K562 (cell line): Measurements from ENCODE around the gene PYGO2. TPM values are rescaled to one million over a fixed set of nuclear protein-coding genes. Genes with fewer than 3 reads are reported as not detected.

Experiments
- ATAC-seq: fragments of 200-7000 bp; cut with Tn5 transposase; 3 replicates; pipeline ENCODE4 v1.9.1; 2020; ENCODE audit warnings: moderate library complexity
- BruUV-seq: library from RNA; stranded (reverse); fragments of 400-500 nt; replicated peaks from 2 replicates; lab custom pipeline; 2021; lab: Mats Ljungman, UMichigan
- CTCF ChIA-PET: fragments of 300-600 bp; formaldehyde crosslinking; extraction: SDS; loops from one replicate; lab custom pipeline; 2021; ENCODE audit warnings: low intra/inter-chr PET ratio; lab: Yijun Ruan, JAX
- POLR2A ChIA-PET: fragments of 300-600, 350-650 bp; sonication (Branson Sonifier 250); formaldehyde crosslinking; extraction: SDS; loops from one replicate; lab custom pipeline; 2021; ENCODE audit warnings: antibody characterized with exemption, inconsistent platforms; lab: Yijun Ruan, JAX
- DNase-seq, 4 experiments: peaks; one replicate each; pipeline versions ENCODE4 v3.0.0 to v3.0.0-alpha.2; 2011 to 2018; ENCODE audit warnings: low spot score in 3 of 4, mixed read lengths in 3 of 4; ENCODE audit errors: extremely low read depth in 1 of 4
- FAIRE-seq: peaks from 2 replicates; lab custom pipeline; 2011; peaks lifted over from hg19 to GRCh38; lab: Jason Lieb, UNC
- H2AFZ ChIP-seq: 2 replicates; pipeline ENCODE4 v1.6.0; 2011; ENCODE audit warnings: low read depth, low read length, control low read depth, inconsistent platforms
- H3K27ac ChIP-seq: fragments of 200-600 bp; 3 replicates; pipeline ENCODE4 v1.8.0; 2011; ENCODE audit warnings: low read depth, mild to moderate bottlenecking, control low read depth, inconsistent platforms, low read length, moderate library complexity, mixed read lengths; ENCODE audit errors: extremely low read depth
- H3K27me3 ChIP-seq, 2 experiments: fragments of 300-600 bp in 1 of 2; 2 replicates in 1 of 2; 3 replicates in 1 of 2; pipeline versions ENCODE4 v1.6.0 to v1.8.0; 2011; ENCODE audit warnings: inconsistent platforms in 2 of 2, low read length in 2 of 2, mild to moderate bottlenecking in 1 of 2, mixed read lengths in 1 of 2, moderate library complexity in 1 of 2; ENCODE audit not compliant: control insufficient read depth in 2 of 2, insufficient read depth in 2 of 2
- H3K36me3 ChIP-seq: fragments of 300-600 bp; 3 replicates; pipeline ENCODE4 v1.8.0; 2011; ENCODE audit warnings: mild to moderate bottlenecking, low read length, inconsistent platforms; ENCODE audit not compliant: control insufficient read depth, insufficient read depth
- H3K4me1 ChIP-seq, 2 experiments: fragments of 200-600 bp in 1 of 2; replicated peaks in 1 of 2; 2 replicates in 1 of 2; 3 replicates in 1 of 2; pipeline versions ENCODE4 v1.5.1 to v1.8.0; 2011; ENCODE audit warnings: inconsistent platforms in 2 of 2, low read length in 2 of 2, mild to moderate bottlenecking in 1 of 2, mixed read lengths in 1 of 2, moderate library complexity in 1 of 2; ENCODE audit not compliant: control insufficient read depth in 2 of 2, insufficient read depth in 2 of 2
- H3K4me2 ChIP-seq: 2 replicates; pipeline ENCODE4 v1.6.1; 2011; ENCODE audit warnings: low read length, control low read depth, inconsistent platforms, mixed read lengths; ENCODE audit not compliant: insufficient read depth
- H3K4me3 ChIP-seq: fragments of 200-600 bp; sonication (generic), shearing (Covaris generic); 2 replicates; pipeline ENCODE4 v1.5.1; 2016; ENCODE audit warnings: control low read depth, inconsistent platforms
- H3K79me2 ChIP-seq: fragments of 200-600 bp; 3 replicates; pipeline ENCODE4 v1.8.0; 2011; ENCODE audit warnings: low read length, inconsistent platforms; ENCODE audit not compliant: control insufficient read depth, insufficient read depth
- H3K9ac ChIP-seq, 2 experiments: 2 replicates each; pipeline versions ENCODE4 v1.6.0 to v1.6.1; 2011; ENCODE audit warnings: low read depth in 2 of 2, low read length in 2 of 2, control low read depth in 1 of 2, inconsistent platforms in 1 of 2, mild to moderate bottlenecking in 1 of 2, mixed read lengths in 1 of 2; ENCODE audit not compliant: insufficient read depth in 1 of 2
- H3K9me1 ChIP-seq: one replicate; pipeline ENCODE4 v1.6.0; 2011; ENCODE audit warnings: inconsistent platforms, mild to moderate bottlenecking, low read length, moderate library complexity; ENCODE audit not compliant: control insufficient read depth, insufficient read depth
- H3K9me3 ChIP-seq: replicated peaks from 2 replicates; pipeline ENCODE4 v1.5.1; 2011; ENCODE audit warnings: low read depth, low read length, inconsistent platforms; ENCODE audit not compliant: control insufficient read depth, insufficient read depth
- H4K20me1 ChIP-seq: replicated peaks from 2 replicates; pipeline ENCODE4 v1.6.1; 2011; ENCODE audit warnings: low read length, inconsistent platforms, mixed read lengths; ENCODE audit not compliant: control insufficient read depth, insufficient read depth
- ARID1B ChIP-seq: fragments of 450-650 bp; IDR thresholded peaks from 2 replicates; pipeline ENCODE4 v1.6.1; 2016; ENCODE audit warnings: antibody characterized with exemption, mild to moderate bottlenecking, inconsistent platforms
- CBFB ChIP-seq: sonication (generic); formaldehyde crosslinking; IDR thresholded peaks from 2 replicates; pipeline ENCODE4 v1.4.0; 2020; ENCODE audit warnings: mild to moderate bottlenecking, missing genetic modification reagents
- ESRRA ChIP-seq: fragments of 450-650 bp; IDR thresholded peaks from 2 replicates; pipeline ENCODE4 v1.6.1; 2014; ENCODE audit warnings: low read depth, mild to moderate bottlenecking, moderate library complexity, borderline replicate concordance
- GTF2E2 ChIP-seq: fragments of 200-800 bp; sonication (Bioruptor generic); IDR thresholded peaks from 2 replicates; pipeline ENCODE4 v1.6.1; 2016; ENCODE audit warnings: missing genetic modification characterization, missing compliant biosample characterization
- MAFK ChIP-seq: IDR thresholded peaks from 2 replicates; pipeline ENCODE4 v1.6.1; 2011; ENCODE audit warnings: low read length, improper control_type of control experiment
- MCM5 ChIP-seq: fragments of 450-650 bp; IDR thresholded peaks from 2 replicates; pipeline ENCODE4 v1.6.1; 2016; ENCODE audit warnings: low read depth
- MEIS2 ChIP-seq: fragments of 450-650 bp; IDR thresholded peaks from 2 replicates; pipeline ENCODE4 v1.6.1; 2014; ENCODE audit warnings: mild to moderate bottlenecking; ENCODE audit not compliant: partially characterized antibody
- NR4A1 ChIP-seq, 2 experiments: fragments of 250-450 bp in 1 of 2; fragments of 450-650 bp in 1 of 2; sonication (Bioruptor Pico) in 1 of 2; IDR thresholded peaks; 2 replicates each; pipeline versions ENCODE4 v1.4.0 to v1.6.1; 2016 to 2020; ENCODE audit warnings: mild to moderate bottlenecking in 2 of 2, missing compliant biosample characterization in 1 of 2, missing genetic modification characterization in 1 of 2, moderate library complexity in 1 of 2
- POLR2AphosphoS2 ChIP-seq: IDR thresholded peaks from 2 replicates; pipeline ENCODE4 v1.6.1; 2012; ENCODE audit warnings: low read length, improper control_type of control experiment
- RBM15 ChIP-seq: fragments of 200-400 bp; formaldehyde crosslinking; IDR thresholded peaks from 2 replicates; pipeline ENCODE4 v1.6.1; 2018; ENCODE audit warnings: mild to moderate bottlenecking, low read length, moderate library complexity; ENCODE audit not compliant: insufficient read depth
- SRSF9 ChIP-seq: fragments of 200-400 bp; formaldehyde crosslinking; IDR thresholded peaks from 2 replicates; pipeline ENCODE4 v1.6.1; 2017; ENCODE audit warnings: low read depth, low read length, borderline replicate concordance
- ZBTB34 ChIP-seq: fragments of 250-450 bp; sonication (Bioruptor Pico); IDR thresholded peaks from 2 replicates; pipeline ENCODE4 v1.8.0; 2021; ENCODE audit warnings: mild to moderate bottlenecking, moderate library complexity
- ZNF197 ChIP-seq: fragments of 200-800 bp; sonication (Bioruptor generic); IDR thresholded peaks from 2 replicates; pipeline ENCODE4 v1.6.1; 2016; ENCODE audit warnings: low read depth, missing genetic modification characterization, missing compliant biosample characterization
- ZNF586 ChIP-seq: fragments of 450-650 bp; formaldehyde crosslinking; conservative IDR thresholded peaks from 2 replicates; pipeline ENCODE4 v1.4.0; 2020; ENCODE audit warnings: mild to moderate bottlenecking, moderate library complexity
- WGBS: fragments of 100-300 bp; shearing (Covaris generic); methylation state at CpG from one replicate; pipeline ENCODE4 v1.1.6; 2016; ENCODE audit warnings: low coverage, mixed read lengths; ENCODE audit not compliant: insufficient coverage; ENCODE audit errors: missing lambda C conversion rate; 5-methylcytosine and 5-hydroxymethylcytosine counted together
- in situ Hi-C: fragments of 300-500 bp; cut with MboI; formaldehyde crosslinking; loops from 4 replicates; pipeline ENCODE4 v1.15.0; 2018; ENCODE audit warnings: inconsistent platforms, mixed read lengths
- intact Hi-C: fragments of 100-400 bp; cut with micrococcal nuclease; formaldehyde crosslinking; loops from 2 replicates; pipeline ENCODE4 v1.14.2; 2022
- polyA plus RNA-seq, 8 experiments: library from polyadenylated mRNA; depleted of rRNA in 4 of 8; stranded (reverse) in 5 of 8; unstranded in 3 of 8; fragments of >200 nt; fragmentation: Nextera tagmentation in 2 of 8; fragmentation: Illumina TruSeq in 1 of 8; extraction: Ambion mirVana in 2 of 8; extraction: Trizol in 1 of 8; gene quantifications; 2 replicates each; pipeline versions ENCODE4 v1.2.1 to v1.2.3, GENCODE V29; 2011 to 2014; ENCODE audit warnings: inconsistent platforms in 1 of 8, missing spikeins in 1 of 8
- total RNA-seq, 7 experiments: library from RNA; depleted of rRNA in 6 of 7; stranded (reverse); fragments of >200 nt in 6 of 7; fragmentation: Illumina TruSeq in 2 of 7; extraction: Trizol in 2 of 7; gene quantifications; 2 replicates each; pipeline versions ENCODE4 v1.2.1 to v1.2.3, GENCODE V29; 2011 to 2021; ENCODE audit warnings: low replicate concordance in 1 of 7

The PYGO2 gene
- total and polyA plus RNA-seq, 9 of the 15 experiments (the other 6 are each of a cell fraction or from before 2014, with no cell fraction given), result 8.3 to 36.2 (median 18.2) TPM

GRCh38 chr1:154910851-154911250 lies 50.7 kb downstream of the PYGO2 start:
- Histone ChIP-seq H3K9me1 (no peaks in the 10 kb centered on the region), H3K4me3 (no peak overlapping the region)
- no peak for TF ChIP-seq MAFK
- TF ChIP-seq, all 486 proteins: peak for 0
- H4K20me1 ChIP-seq, result no peaks in the 10 kb centered on the region
- no peaks in the 10 kb centered on the region; a peak in 2 of 5 replicates for H3K27me3 ChIP-seq
- in situ Hi-C loops, result no loop called here
- ATAC-seq (no peak), FAIRE-seq (no peak), DNase-seq (no peak)
- no peak overlapping the region for H3K4me2 ChIP-seq
- intact Hi-C loops, result no loop called here
- H3K9ac ChIP-seq, result no peak overlapping the region
- H3K4me1 ChIP-seq, result no peaks in the 10 kb centered on the region; a peak in 2 of 5 replicates
- CTCF ChIA-PET, result no interaction called here
- H2AFZ ChIP-seq, result no peak overlapping the region
- H3K27ac ChIP-seq, result no peak overlapping the region
- POLR2A ChIA-PET, result interaction anchor here (0.6 to 1.2 kb wide), 4 partner anchors 11 to 247 kb away, joined by 3 to 4 read pairs (median 4); no protein-coding TSS in a partner anchor
- no TSS peak for BruUV-seq
- WGBS, result 12% methylated on average over 5 of the region's 5 CpGs
- no peaks in the 10 kb centered on the region for H3K36me3 ChIP-seq
- peaks cover 4% of the 10 kb centered on the region for H3K9me3 ChIP-seq
- H3K79me2 ChIP-seq, result no peaks in the 10 kb centered on the region

- DNase-seq, result no peak
- Histone ChIP-seq H3K4me2 (no peak overlapping the region; the same call in 1 of the 2 replicates), H3K27me3 (no peaks in the 10 kb centered on the region; a peak in 2 of 5 replicates), H3K9ac (no peak overlapping the region), H3K27ac (no peak overlapping the region), H3K4me3 (no peak overlapping the region), H3K79me2 (no peaks in the 10 kb centered on the region), H3K9me1 (no peaks in the 10 kb centered on the region), H3K36me3 (no peaks in the 10 kb centered on the region), H2AFZ (no peak overlapping the region), H3K9me3 (peaks cover 4% of the 10 kb centered on the region), H4K20me1 (no peaks in the 10 kb centered on the region), H3K4me1 (no peaks in the 10 kb centered on the region; a peak in 2 of 5 replicates)
- WGBS, result 8% methylated on average over 5 of the region's 5 CpGs
- in situ Hi-C loops (no loop called here), intact Hi-C loops (no loop called here)
- no peak for TF ChIP-seq ZBTB34
- no peak for TF ChIP-seq RBM15
- no peak for TF ChIP-seq GTF2E2
- no peak for TF ChIP-seq POLR2AphosphoS2
- no peak for TF ChIP-seq MCM5
- TF ChIP-seq NR4A1 (CRISPR knock-in tag; IDR thresholded peaks at IDR 0.05), result no peak
- no peak for TF ChIP-seq NR4A1 (tag; IDR thresholded peaks at IDR 0.05)
- 0 out of 2 replicates have a peak, but pooled peaks have one; percentile 19 for TF ChIP-seq ARID1B
- TF ChIP-seq ESRRA, result 0 out of 2 replicates have a peak, but pooled peaks have one; percentile 41
- no peak for TF ChIP-seq ZNF197
- no peak for TF ChIP-seq SRSF9
- no peak for TF ChIP-seq CBFB (CRISPR knock-in tag)
- peak; percentile 38 for TF ChIP-seq MEIS2
- no peak for TF ChIP-seq ZNF586 (CRISPR knock-in tag)
- ChIA-PET CTCF (no interaction called here), POLR2A (interaction anchor here (1.4 kb wide), 1 partner anchor 13 kb away, joined by 4 read pairs; no protein-coding TSS in a partner anchor)
- no TSS peak for BruUV-seq
- ATAC-seq, result no peak
- FAIRE-seq, result no peak
Measured at GRCh38 chr1:154908937-154909336, 52.6 kb downstream of the PYGO2 start.
